Measurements from ENCODE around the gene TM9SF4.

Gene TM9SF4

GRCh38 chr20:32207626-32208498 lies 98.3 kb downstream of the TM9SF4 start, which contains the start of the genes PLAGL2 and POFUT1:
Gene PLAGL2, minus strand, starts transcription at chr20:32207743. Its CDS starts 5,565 bp downstream, at chr20:32202178.
Gene POFUT1, plus strand, starts transcription at chr20:32207880. Its CDS starts 62 bp downstream, at chr20:32207942.
- H3K27ac ChIP-seq (ENCODE audit: low read length) = peak within 1 kb of the TSS; percentile 70
- H3K4me1 ChIP-seq (ENCODE audit: control insufficient read depth, insufficient read depth, low read length) = peaks cover 51% of the 10 kb centered on the region
- peaks cover 12 to 16% of the 10 kb centered on the region in 2 donors for H3K36me3 ChIP-seq (ENCODE audit: control insufficient read depth in 2 of 2, insufficient read depth in 2 of 2, low read length in 2 of 2)
- no peaks in the 10 kb centered on the region for H3K27me3 ChIP-seq (ENCODE audit: control insufficient read depth in 1 of 2, insufficient read depth in 2 of 2, low read length in 2 of 2)
- peak within 1 kb of the TSS; percentile 97 to 99 for H3K9ac ChIP-seq (ENCODE audit: low read length in 2 of 2)
- H3K9me3 ChIP-seq (ENCODE audit: control insufficient read depth in 2 of 2, low read length in 2 of 2) = no peaks in the 10 kb centered on the region
- peak within 1 kb of the TSS; percentile 99 to 100 for H3K4me3 ChIP-seq (ENCODE audit: low read length in 2 of 2)

GRCh38 chr20:32208499-32209154 lies 99.1 kb downstream of the TM9SF4 start:
- Histone ChIP-seq H3K4me1 (ENCODE audit: control insufficient read depth, insufficient read depth, low read length) (peaks cover 45% of the 10 kb centered on the region), H3K36me3 (ENCODE audit: control insufficient read depth in 2 of 2, insufficient read depth in 2 of 2, low read length in 2 of 2) (peaks cover 12 to 16% of the 10 kb centered on the region in 2 donors), H3K27me3 (ENCODE audit: control insufficient read depth in 1 of 2, insufficient read depth in 2 of 2, low read length in 2 of 2) (no peaks in the 10 kb centered on the region), H3K27ac (ENCODE audit: low read length) (peak overlapping the region; percentile 58), H3K9ac (ENCODE audit: low read length in 2 of 2) (peak overlapping the region; percentile 96 to 97), H3K4me3 (ENCODE audit: low read length in 2 of 2) (peak overlapping the region; percentile 99 to 100), H3K9me3 (ENCODE audit: control insufficient read depth in 2 of 2, low read length in 2 of 2) (no peaks in the 10 kb centered on the region)

- Histone ChIP-seq H3K27ac (ENCODE audit: low read length) (no peak overlapping the region), H3K4me1 (ENCODE audit: control insufficient read depth, insufficient read depth, low read length) (peaks cover 35% of the 10 kb centered on the region), H3K9ac (ENCODE audit: low read length in 2 of 2) (no peak overlapping the region), H3K27me3 (ENCODE audit: control insufficient read depth in 1 of 2, insufficient read depth in 2 of 2, low read length in 2 of 2) (no peaks in the 10 kb centered on the region), H3K36me3 (ENCODE audit: control insufficient read depth in 2 of 2, insufficient read depth in 2 of 2, low read length in 2 of 2) (peaks cover 12 to 22% of the 10 kb centered on the region in 2 donors), H3K9me3 (ENCODE audit: control insufficient read depth in 2 of 2, low read length in 2 of 2) (no peaks in the 10 kb centered on the region), H3K4me3 (ENCODE audit: low read length in 2 of 2) (no peak overlapping the region)
Measured at GRCh38 chr20:32209850-32210605, 100.5 kb downstream of the TM9SF4 start.

- no peak overlapping the region for H3K27ac ChIP-seq (ENCODE audit: low read length)
- no peaks in the 10 kb centered on the region for H3K27me3 ChIP-seq (ENCODE audit: control insufficient read depth in 1 of 2, insufficient read depth in 2 of 2, low read length in 2 of 2)
- no peak overlapping the region for H3K9ac ChIP-seq (ENCODE audit: low read length in 2 of 2)
- peaks cover 35 to 49% of the 10 kb centered on the region in 2 donors for H3K36me3 ChIP-seq (ENCODE audit: control insufficient read depth in 2 of 2, insufficient read depth in 2 of 2, low read length in 2 of 2)
- H3K9me3 ChIP-seq (ENCODE audit: control insufficient read depth in 2 of 2, low read length in 2 of 2) = no peaks in the 10 kb centered on the region
- H3K4me3 ChIP-seq (ENCODE audit: low read length in 2 of 2) = no peak overlapping the region
- H3K4me1 ChIP-seq (ENCODE audit: control insufficient read depth, insufficient read depth, low read length) = peaks cover 6% of the 10 kb centered on the region
Measured at GRCh38 chr20:32213870-32214269, 104.4 kb downstream of the TM9SF4 start.

- Histone ChIP-seq H3K9me3 (ENCODE audit: control insufficient read depth in 2 of 2, low read length in 2 of 2) (no peaks in the 10 kb centered on the region), H3K4me1 (ENCODE audit: control insufficient read depth, insufficient read depth, low read length) (no peaks in the 10 kb centered on the region), H3K9ac (ENCODE audit: low read length in 2 of 2) (no peak overlapping the region), H3K4me3 (ENCODE audit: low read length in 2 of 2) (no peak overlapping the region), H3K27ac (ENCODE audit: low read length) (no peak overlapping the region), H3K36me3 (ENCODE audit: control insufficient read depth in 2 of 2, insufficient read depth in 2 of 2, low read length in 2 of 2) (peaks cover 38 to 52% of the 10 kb centered on the region in 2 donors), H3K27me3 (ENCODE audit: control insufficient read depth in 1 of 2, insufficient read depth in 2 of 2, low read length in 2 of 2) (no peaks in the 10 kb centered on the region)
Measured at GRCh38 chr20:32215147-32215546, 105.6 kb downstream of the TM9SF4 start.

GRCh38 chr20:32215729-32216128 lies 106.2 kb downstream of the TM9SF4 start:
- no peak overlapping the region for H3K27ac ChIP-seq (ENCODE audit: low read length)
- no peak overlapping the region for H3K9ac ChIP-seq (ENCODE audit: low read length in 2 of 2)
- H3K4me1 ChIP-seq (ENCODE audit: control insufficient read depth, insufficient read depth, low read length) = no peaks in the 10 kb centered on the region
- H3K9me3 ChIP-seq (ENCODE audit: control insufficient read depth in 2 of 2, low read length in 2 of 2) = no peaks in the 10 kb centered on the region
- peaks cover 35 to 51% of the 10 kb centered on the region in 2 donors for H3K36me3 ChIP-seq (ENCODE audit: control insufficient read depth in 2 of 2, insufficient read depth in 2 of 2, low read length in 2 of 2)
- H3K4me3 ChIP-seq (ENCODE audit: low read length in 2 of 2) = no peak overlapping the region
- no peaks in the 10 kb centered on the region for H3K27me3 ChIP-seq (ENCODE audit: control insufficient read depth in 1 of 2, insufficient read depth in 2 of 2, low read length in 2 of 2)

- Histone ChIP-seq H3K4me1 (ENCODE audit: control insufficient read depth, insufficient read depth, low read length) (no peaks in the 10 kb centered on the region), H3K36me3 (ENCODE audit: control insufficient read depth in 2 of 2, insufficient read depth in 2 of 2, low read length in 2 of 2) (peaks cover 42 to 56% of the 10 kb centered on the region in 2 donors), H3K9ac (ENCODE audit: low read length in 2 of 2) (no peak overlapping the region), H3K27ac (ENCODE audit: low read length) (no peak overlapping the region), H3K9me3 (ENCODE audit: control insufficient read depth in 2 of 2, low read length in 2 of 2) (no peaks in the 10 kb centered on the region), H3K27me3 (ENCODE audit: control insufficient read depth in 1 of 2, insufficient read depth in 2 of 2, low read length in 2 of 2) (no peaks in the 10 kb centered on the region), H3K4me3 (ENCODE audit: low read length in 2 of 2) (no peak overlapping the region)
Measured at GRCh38 chr20:32216179-32217142, 106.9 kb downstream of the TM9SF4 start.

All from stomach smooth muscle (tissue), 2 donors.